Hepatocyte (in vitro differentiated cells): Measurements from ENCODE around the gene CHD9.

Experiments
- CTCF ChIP-seq: fragments of 200-600 bp; sonication (generic); IDR thresholded peaks from 2 replicates; pipeline ENCODE4 v1.5.1; 2016; ENCODE audit warnings: antibody characterized with exemption, mild to moderate bottlenecking; ENCODE audit not compliant: poor library complexity
- EZH2 ChIP-seq: fragments of 200-600 bp; sonication (generic); IDR thresholded peaks from 2 replicates; pipeline ENCODE4 v1.6.1; 2016; ENCODE audit warnings: antibody characterized with exemption, mild to moderate bottlenecking, borderline replicate concordance

- TF ChIP-seq CTCF (no peak), EZH2 (no peak)
These were observed 301.9 kb downstream of the CHD9 start for GRCh38 chr16:53356478-53357207.
